H1 (cell line): ENCODE results near the gene KATNA1. TPM values are rescaled to one million over a fixed set of nuclear protein-coding genes. Genes with fewer than 3 reads are reported as not detected.

Experiments
- CTCF ChIA-PET: fragments of 300-600 bp; sonication (Branson Sonifier 250); formaldehyde crosslinking; loops from one replicate; lab custom pipeline; 2021; ENCODE audit not compliant: partially characterized antibody; lab: Charles Lee
- POLR2A ChIA-PET: fragments of 300-600 bp; sonication (Branson Sonifier 250); formaldehyde crosslinking; loops from one replicate; lab custom pipeline; 2021; ENCODE audit warnings: inconsistent platforms; ENCODE audit not compliant: partially characterized antibody; lab: Charles Lee
- DNase-seq, 2 experiments: peaks; one replicate each; pipeline versions ENCODE4 v3.0.0 to v3.0.0-alpha.2; 2010 to 2022; ENCODE audit warnings: low spot score in 2 of 2, low read depth in 1 of 2, mixed read lengths in 1 of 2
- FAIRE-seq: peaks from 2 replicates; lab custom pipeline; 2011; peaks lifted over from hg19 to GRCh38; lab: Jason Lieb, UNC
- H2AFZ ChIP-seq: 2 replicates; pipeline ENCODE4 v1.8.1; 2012; ENCODE audit warnings: low read length, inconsistent platforms
- H2AK5ac ChIP-seq: 2 replicates; pipeline ENCODE4 v1.6.1; 2013; ENCODE audit warnings: low read depth, low read length
- H2BK120ac ChIP-seq: replicated peaks from 2 replicates; pipeline ENCODE3; 2013; ENCODE audit warnings: low read depth, low read length, inconsistent platforms
- H2BK12ac ChIP-seq: 2 replicates; pipeline ENCODE4 v1.6.1; 2013; ENCODE audit warnings: low read depth, low read length
- H2BK15ac ChIP-seq: 2 replicates; pipeline ENCODE4 v1.6.1; 2013; ENCODE audit warnings: low read length
- H2BK20ac ChIP-seq: 2 replicates; pipeline ENCODE4 v1.6.1; 2013; ENCODE audit warnings: low read length
- H2BK5ac ChIP-seq: 2 replicates; pipeline ENCODE4 v1.6.1; 2013; ENCODE audit warnings: low read depth, low read length
- H3K14ac ChIP-seq: 2 replicates; pipeline ENCODE4 v1.6.1; 2013; ENCODE audit warnings: inconsistent platforms; ENCODE audit not compliant: insufficient read length
- H3K18ac ChIP-seq: 2 replicates; pipeline ENCODE4 v1.6.1; 2013; ENCODE audit warnings: low read length; ENCODE audit errors: extremely low read depth
- H3K23ac ChIP-seq: 2 replicates; pipeline ENCODE4 v1.6.1; 2013; ENCODE audit warnings: inconsistent platforms; ENCODE audit not compliant: insufficient read length
- H3K23me2 ChIP-seq: 2 replicates; pipeline ENCODE4 v1.6.1; 2013; ENCODE audit warnings: low read depth, low read length
- H3K27ac ChIP-seq: 2 replicates; pipeline ENCODE4 v1.6.1; 2011; ENCODE audit warnings: low read depth, low read length, inconsistent platforms
- H3K27me3 ChIP-seq, 4 experiments: replicated peaks in 1 of 4; 1 replicate in 1 of 4; 2 replicates in 3 of 4; pipeline versions ENCODE4 v1.6.1 to v1.8.1; 2011 to 2013; ENCODE audit warnings: low read length in 3 of 4, mild to moderate bottlenecking in 3 of 4, inconsistent platforms in 2 of 4, mixed read lengths in 2 of 4, moderate library complexity in 1 of 4; ENCODE audit not compliant: control insufficient read depth in 3 of 4, insufficient read depth in 3 of 4; ENCODE audit errors: extremely low read depth in 1 of 4
- H3K36me3 ChIP-seq, 4 experiments: 2 replicates each; pipeline versions ENCODE4 v1.6.1 to v1.8.1; 2011 to 2013; ENCODE audit warnings: mild to moderate bottlenecking in 4 of 4, low read length in 3 of 4, moderate library complexity in 2 of 4, control low read depth in 1 of 4, inconsistent platforms in 1 of 4; ENCODE audit not compliant: insufficient read depth in 4 of 4, control insufficient read depth in 2 of 4
- H3K4ac ChIP-seq: replicated peaks from 2 replicates; pipeline ENCODE3; 2013; ENCODE audit warnings: low read length, low read depth, mixed read lengths, inconsistent platforms; ENCODE audit not compliant: insufficient read length
- H3K4me1 ChIP-seq, 4 experiments: replicated peaks in 1 of 4; 1 replicate in 1 of 4; 2 replicates in 3 of 4; pipeline versions ENCODE4 v1.6.1 to v1.8.1; 2011 to 2013; ENCODE audit warnings: low read length in 3 of 4, inconsistent platforms in 2 of 4, mixed read lengths in 1 of 4; ENCODE audit not compliant: insufficient read depth in 4 of 4, control insufficient read depth in 3 of 4
- H3K4me2 ChIP-seq, 2 experiments: 2 replicates each; pipeline versions ENCODE4 v1.6.1 to v1.8.1; 2011 to 2013; ENCODE audit warnings: low read depth in 2 of 2, low read length in 2 of 2, control low read depth in 1 of 2, inconsistent platforms in 1 of 2, mild to moderate bottlenecking in 1 of 2; ENCODE audit not compliant: insufficient read depth in 1 of 2
- H3K4me3 ChIP-seq, 4 experiments: fragments of 200-600, 300-600 bp in 1 of 4; sonication (generic), shearing (Covaris generic), sonication (Bioruptor Twin) in 1 of 4; 2 replicates each; pipeline versions ENCODE4 v1.5.1 to v1.8.1; 2011 to 2016; ENCODE audit warnings: low read length in 4 of 4, low read depth in 3 of 4, control low read depth in 2 of 4, inconsistent platforms in 2 of 4, mild to moderate bottlenecking in 2 of 4, mixed read lengths in 1 of 4, moderate library complexity in 1 of 4; ENCODE audit not compliant: insufficient read depth in 2 of 4; ENCODE audit errors: extremely low read depth in 1 of 4
- H3K56ac ChIP-seq: replicated peaks from 2 replicates; pipeline ENCODE3; 2013; ENCODE audit warnings: low read depth, mild to moderate bottlenecking, mixed read lengths, low read length, inconsistent platforms; ENCODE audit not compliant: insufficient read length
- H3K79me1 ChIP-seq: 2 replicates; pipeline ENCODE4 v1.6.1; 2013; ENCODE audit warnings: low read depth, low read length, control low read depth
- H3K79me2 ChIP-seq, 2 experiments: 2 replicates each; pipeline versions ENCODE4 v1.6.1 to v1.8.1; 2012 to 2013; ENCODE audit warnings: low read length in 2 of 2, mild to moderate bottlenecking in 2 of 2, inconsistent platforms in 1 of 2; ENCODE audit not compliant: insufficient read depth in 2 of 2, control insufficient read depth in 1 of 2
- H3K9ac ChIP-seq, 4 experiments: replicated peaks in 1 of 4; 1 replicate in 1 of 4; 2 replicates in 3 of 4; pipeline versions ENCODE4 v1.6.1 to v1.8.1; 2011 to 2013; ENCODE audit warnings: low read depth in 3 of 4, low read length in 3 of 4, control low read depth in 2 of 4, mild to moderate bottlenecking in 2 of 4, moderate library complexity in 2 of 4, inconsistent platforms in 1 of 4; ENCODE audit errors: extremely low read depth in 1 of 4
- H3K9me3 ChIP-seq, 2 experiments: 2 replicates each; pipeline versions ENCODE4 v1.6.1 to v1.8.1; 2012 to 2013; ENCODE audit warnings: mild to moderate bottlenecking in 2 of 2, moderate library complexity in 2 of 2, control low read depth in 1 of 2, inconsistent platforms in 1 of 2, low read depth in 1 of 2, low read length in 1 of 2, mixed read lengths in 1 of 2; ENCODE audit not compliant: insufficient read depth in 2 of 2
- H4K20me1 ChIP-seq, 2 experiments: replicated peaks in 1 of 2; 2 replicates each; pipeline versions ENCODE3 to v1.8.1; 2011 to 2013; ENCODE audit warnings: inconsistent platforms in 2 of 2, low read length in 2 of 2, mild to moderate bottlenecking in 1 of 2; ENCODE audit not compliant: insufficient read depth in 2 of 2, control insufficient read depth in 1 of 2
- H4K5ac ChIP-seq: 2 replicates; pipeline ENCODE4 v1.6.1; 2013; ENCODE audit warnings: low read length, low read depth, mixed read lengths, inconsistent platforms; ENCODE audit not compliant: insufficient read length
- H4K8ac ChIP-seq: 2 replicates; pipeline ENCODE4 v1.8.0; 2013; ENCODE audit warnings: mild to moderate bottlenecking, moderate library complexity, low read length, inconsistent platforms; ENCODE audit not compliant: insufficient read depth; ENCODE audit errors: extremely low read depth
- H4K91ac ChIP-seq: replicated peaks from 2 replicates; pipeline ENCODE3; 2013; ENCODE audit warnings: low read length, mixed read lengths, inconsistent platforms; ENCODE audit not compliant: insufficient read length
- WGBS, 2 experiments: shearing (Covaris generic) in 1 of 2; methylation state at CpG; one replicate each; pipeline versions ENCODE4 v1.1.6 to v1.1.7; 2013 to 2015; ENCODE audit warnings: low lambda C conversion rate in 2 of 2, mixed read lengths in 2 of 2, inconsistent platforms in 1 of 2, low coverage in 1 of 2, missing lambda C conversion rate in 1 of 2; ENCODE audit not compliant: insufficient replicate concordance in 2 of 2, insufficient coverage in 1 of 2, insufficient read length in 1 of 2; ENCODE audit errors: extremely low coverage in 1 of 2, missing lambda C conversion rate in 1 of 2; 5-methylcytosine and 5-hydroxymethylcytosine counted together
- polyA plus RNA-seq, 7 experiments: library from polyadenylated mRNA; depleted of rRNA in 3 of 7; stranded (reverse) in 5 of 7; unstranded in 2 of 7; fragments of >200 nt in 5 of 7; fragments of 200-250 nt in 2 of 7; gene quantifications; 1 replicate in 5 of 7; 2 replicates in 1 of 7; 4 replicates in 1 of 7; pipeline versions ENCODE4 v1.2.1 to v1.2.3, GENCODE V29; 2011 to 2013; ENCODE audit warnings: missing spikeins in 2 of 7, mixed read lengths in 2 of 7
- total RNA-seq: library from RNA; stranded (reverse); fragmentation: NEBNext Ultra II Directional; extraction: Animal tissue kit (Norgen Biotek cat#: 25700); gene quantifications from 2 replicates; pipeline ENCODE4 v1.2.1, GENCODE V29; 2021

The KATNA1 gene
- total and polyA plus RNA-seq, 2 of the 8 experiments (the other 6 are each of a cell fraction or from before 2014, with no cell fraction given) = 7.6 to 20.3 TPM

DNA sequence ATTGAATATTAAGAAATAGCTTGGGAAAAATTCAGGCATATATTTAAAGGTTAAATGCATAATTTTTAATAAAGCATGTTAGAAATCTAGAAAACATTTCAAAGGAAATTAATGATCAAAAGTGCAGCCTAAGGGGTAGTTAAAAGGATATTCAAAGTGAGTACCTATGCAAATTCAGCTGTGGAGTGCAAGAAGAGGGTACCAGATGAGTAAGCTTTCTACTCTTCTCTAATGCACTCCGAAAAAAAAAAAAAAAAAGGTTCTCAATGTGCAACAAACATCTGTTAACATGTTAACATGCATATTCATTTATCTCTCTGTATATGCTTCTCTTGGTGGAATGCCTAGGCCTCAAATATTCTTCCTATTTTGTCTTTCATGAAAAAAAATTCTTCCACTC, 32.0 kb upstream of the KATNA1 start:
- ChIA-PET CTCF (no interaction called here), POLR2A (no interaction called here)
- 92% methylated on average over 1 of the region's 1 CpG; no CpG with 5 or more reads in 1 of the 2 experiments for WGBS, 2 experiments
- Histone ChIP-seq H3K18ac (no peak overlapping the region), H3K14ac (no peak overlapping the region), H3K4me3 (no peak overlapping the region), H2BK15ac (no peak overlapping the region), H3K36me3 (peaks cover 0 to 49% (median 26%) of the 10 kb centered on the region in 4 experiments; a peak in 7 of 8 replicates), H2BK12ac (no peak overlapping the region), H3K23ac (no peak overlapping the region), H3K4ac (no peak overlapping the region), H3K79me1 (no peaks in the 10 kb centered on the region), H2BK5ac (no peak overlapping the region), H4K8ac (no peak overlapping the region), H4K91ac (no peak overlapping the region), H3K27ac (no peak overlapping the region), H2AFZ (no peak overlapping the region), H2AK5ac (no peak overlapping the region), H4K5ac (no peak overlapping the region), H3K4me1 (no peaks in the 10 kb centered on the region), H3K79me2 (peaks cover 0 to 3% of the 10 kb centered on the region in 2 experiments; a peak in 1 of 4 replicates), H4K20me1 (peaks cover 0 to 7% of the 10 kb centered on the region in 2 experiments), H3K9ac (no peak overlapping the region), H3K4me2 (no peak overlapping the region), H3K56ac (no peak overlapping the region), H2BK20ac (no peak overlapping the region), H3K27me3 (no peaks in the 10 kb centered on the region), H3K9me3 (no peaks in the 10 kb centered on the region), H2BK120ac (no peak overlapping the region), H3K23me2 (no peaks in the 10 kb centered on the region)
- no peak for FAIRE-seq
- DNase-seq = no peak
